ENCODE measurements around the gene SERPINE3.

DNA sequence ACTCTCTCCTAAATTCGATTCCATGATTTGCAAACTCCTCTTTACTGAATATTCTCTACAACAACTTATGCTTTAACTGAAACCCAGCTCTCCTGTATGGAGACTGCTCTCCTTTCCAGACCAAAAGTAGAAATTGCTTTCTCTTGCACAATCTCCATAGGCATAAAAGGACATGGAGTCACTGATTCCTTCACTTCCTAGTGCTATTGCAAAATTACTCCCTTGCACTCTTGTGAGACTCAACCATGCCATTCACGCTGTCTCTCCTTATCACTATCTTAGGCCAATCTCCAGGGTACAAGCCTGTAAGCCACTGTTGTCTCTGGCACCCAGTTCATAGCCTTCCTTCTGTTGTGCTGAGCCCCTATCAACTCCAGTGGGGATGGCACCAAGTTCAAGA, 30.6 kb downstream of the SERPINE3 start:
- no peak for TF ChIP-seq TARDBP (IDR thresholded peaks at IDR 0.05)
- no peak for TF ChIP-seq NFRKB (IDR thresholded peaks at IDR 0.05)
- TF ChIP-seq FOXK2 (IDR thresholded peaks at IDR 0.05): no peak
- no peak for TF ChIP-seq SP1 (IDR thresholded peaks at IDR 0.05)
- TF ChIP-seq L3MBTL2 (conservative IDR thresholded peaks at IDR 0.05): no peak
- TF ChIP-seq SUZ12 (IDR thresholded peaks at IDR 0.05): no peak
- TF ChIP-seq HDGF (IDR thresholded peaks at IDR 0.05; ENCODE audit: borderline replicate concordance): no peak
- TF ChIP-seq CTBP1 (IDR thresholded peaks at IDR 0.05; ENCODE audit: borderline replicate concordance): no peak
- no peak for TF ChIP-seq FOXM1 (IDR thresholded peaks at IDR 0.05; ENCODE audit: borderline replicate concordance)
- no peak for TF ChIP-seq ARNT (IDR thresholded peaks at IDR 0.05)
- TF ChIP-seq ELF4 (IDR thresholded peaks at IDR 0.05): no peak
- TF ChIP-seq FOXA1 (IDR thresholded peaks at IDR 0.05): no peak
- no peak for TF ChIP-seq LEF1 (IDR thresholded peaks at IDR 0.05; ENCODE audit: borderline replicate concordance)
